Mammary epithelial cell (primary cell): ENCODE results near the gene RBM20.

Source experiments
- EZH2 ChIP-seq: IDR thresholded peaks from 2 replicates; pipeline ENCODE4 v1.6.1; 2012; ENCODE audit warnings: low read length, inconsistent platforms, borderline replicate concordance
- TF ChIP-seq, protein P1 (sequence below), 2 donors: IDR thresholded peaks in 1 of 2; conservative IDR thresholded peaks in 1 of 2; 2 replicates each; pipeline ENCODE4 v1.5.1; 2011 to 2012; ENCODE audit warnings: inconsistent platforms in 2 of 2, low read length in 2 of 2, mild to moderate bottlenecking in 2 of 2, control low read depth in 1 of 2, low read depth in 1 of 2; ENCODE audit not compliant: insufficient read depth in 1 of 2; ENCODE audit errors: extremely low read depth in 1 of 2

- TF ChIP-seq, protein P1, sequence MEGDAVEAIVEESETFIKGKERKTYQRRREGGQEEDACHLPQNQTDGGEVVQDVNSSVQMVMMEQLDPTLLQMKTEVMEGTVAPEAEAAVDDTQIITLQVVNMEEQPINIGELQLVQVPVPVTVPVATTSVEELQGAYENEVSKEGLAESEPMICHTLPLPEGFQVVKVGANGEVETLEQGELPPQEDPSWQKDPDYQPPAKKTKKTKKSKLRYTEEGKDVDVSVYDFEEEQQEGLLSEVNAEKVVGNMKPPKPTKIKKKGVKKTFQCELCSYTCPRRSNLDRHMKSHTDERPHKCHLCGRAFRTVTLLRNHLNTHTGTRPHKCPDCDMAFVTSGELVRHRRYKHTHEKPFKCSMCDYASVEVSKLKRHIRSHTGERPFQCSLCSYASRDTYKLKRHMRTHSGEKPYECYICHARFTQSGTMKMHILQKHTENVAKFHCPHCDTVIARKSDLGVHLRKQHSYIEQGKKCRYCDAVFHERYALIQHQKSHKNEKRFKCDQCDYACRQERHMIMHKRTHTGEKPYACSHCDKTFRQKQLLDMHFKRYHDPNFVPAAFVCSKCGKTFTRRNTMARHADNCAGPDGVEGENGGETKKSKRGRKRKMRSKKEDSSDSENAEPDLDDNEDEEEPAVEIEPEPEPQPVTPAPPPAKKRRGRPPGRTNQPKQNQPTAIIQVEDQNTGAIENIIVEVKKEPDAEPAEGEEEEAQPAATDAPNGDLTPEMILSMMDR (conservative IDR thresholded peaks at IDR 0.05 in 1 of 2, IDR thresholded peaks at IDR 0.05 in 1 of 2; ENCODE audit: extremely low read depth in 1 of 2, insufficient read depth in 1 of 2, low read depth in 1 of 2, low read length in 2 of 2): no peak
- TF ChIP-seq EZH2: no peak
Observed at GRCh38 chr10:110694820-110695538, 50.8 kb downstream of the RBM20 start.
